SK-N-SH (cell line): ENCODE data around the gene TRPV6. TPM values are rescaled to one million over a fixed set of nuclear protein-coding genes. Genes with fewer than 3 reads are reported as not detected.

Experiments used
- CTCF ChIA-PET: fragments of 300-600, 350-600 bp; formaldehyde crosslinking; extraction: SDS; loops from one replicate; lab custom pipeline; 2021; lab: Yijun Ruan, JAX
- POLR2A ChIA-PET: fragments of 350-600 bp; sonication (Branson Sonifier 250); formaldehyde crosslinking; extraction: SDS; loops from one replicate; lab custom pipeline; 2020; ENCODE audit warnings: antibody characterized with exemption, inconsistent platforms; lab: Yijun Ruan, JAX
- DNase-seq: peaks from one replicate; pipeline ENCODE4 v3.0.0; 2012
- H2AFZ ChIP-seq: fragments of 200-600 bp; sonication (generic); 2 replicates; pipeline ENCODE4 v1.8.1; 2016; ENCODE audit warnings: antibody characterized with exemption, mild to moderate bottlenecking, low read depth
- H3F3A ChIP-seq: fragments of 200-600 bp; sonication (generic); replicated peaks from 2 replicates; pipeline ENCODE3; 2016; ENCODE audit warnings: antibody characterized with exemption, mild to moderate bottlenecking; ENCODE audit not compliant: insufficient read depth
- H3K27ac ChIP-seq, 2 experiments: fragments of 200-500 bp in 1 of 2; fragments of 200-600 bp in 1 of 2; sonication (Bioruptor generic) in 1 of 2; sonication (generic), shearing (Covaris generic) in 1 of 2; 2 replicates each; pipeline versions ENCODE4 v1.5.1 to v1.6.1; 2014 to 2016; ENCODE audit warnings: low read depth in 2 of 2, inconsistent platforms in 1 of 2, low read length in 1 of 2, mild to moderate bottlenecking in 1 of 2, mixed read lengths in 1 of 2
- H3K27me3 ChIP-seq: fragments of 200-600 bp; sonication (generic), shearing (Covaris generic); 2 replicates; pipeline ENCODE4 v1.6.1; 2016; ENCODE audit warnings: mixed run types; ENCODE audit not compliant: insufficient read depth
- H3K36me3 ChIP-seq, 2 experiments: fragments of 200-500 bp in 1 of 2; fragments of 200-600 bp in 1 of 2; sonication (Bioruptor generic) in 1 of 2; sonication (generic) in 1 of 2; replicated peaks in 1 of 2; 2 replicates each; pipeline versions ENCODE3 to v1.5.1; 2014 to 2016; ENCODE audit warnings: low read length in 1 of 2, mild to moderate bottlenecking in 1 of 2; ENCODE audit not compliant: insufficient read depth in 2 of 2, control insufficient read depth in 1 of 2
- H3K4me1 ChIP-seq, 2 experiments: fragments of 200-500 bp in 1 of 2; fragments of 200-600 bp in 1 of 2; sonication (Bioruptor generic) in 1 of 2; sonication (generic), shearing (Covaris generic) in 1 of 2; 2 replicates each; pipeline versions ENCODE4 v1.5.1 to v1.6.1; 2014 to 2016; ENCODE audit warnings: low read depth in 1 of 2, low read length in 1 of 2, mixed run types in 1 of 2; ENCODE audit not compliant: insufficient read depth in 2 of 2, control insufficient read depth in 1 of 2
- H3K4me2 ChIP-seq: fragments of 200-600 bp; sonication (generic), shearing (Covaris generic); 2 replicates; pipeline ENCODE4 v1.6.1; 2017; ENCODE audit warnings: mixed run types
- H3K4me3 ChIP-seq, 2 experiments: fragments of 200-500 bp in 1 of 2; fragments of 200-600 bp in 1 of 2; sonication (Bioruptor generic) in 1 of 2; sonication (generic), shearing (Covaris generic) in 1 of 2; 2 replicates each; pipeline versions ENCODE4 v1.5.1 to v1.8.1; 2014 to 2016; ENCODE audit warnings: low read depth in 2 of 2, inconsistent platforms in 1 of 2, low read length in 1 of 2, mild to moderate bottlenecking in 1 of 2, mixed read lengths in 1 of 2, moderate library complexity in 1 of 2
- H3K79me2 ChIP-seq: fragments of 200-600 bp; sonication (generic); 2 replicates; pipeline ENCODE4 v1.8.1; 2017; ENCODE audit warnings: mild to moderate bottlenecking; ENCODE audit not compliant: insufficient read depth
- H3K9ac ChIP-seq: fragments of 200-600 bp; sonication (generic); 2 replicates; pipeline ENCODE4 v1.6.1; 2017; ENCODE audit warnings: mixed run types
- H3K9me2 ChIP-seq: fragments of 200-600 bp; sonication (generic); 2 replicates; pipeline ENCODE4 v1.6.1; 2017; ENCODE audit warnings: mixed run types
- H3K9me3 ChIP-seq: fragments of 200-600 bp; sonication (generic); 2 replicates; pipeline ENCODE4 v1.6.1; 2017; ENCODE audit warnings: mixed run types, mild to moderate bottlenecking, moderate library complexity
- H4K20me1 ChIP-seq: fragments of 200-600 bp; sonication (generic); 2 replicates; pipeline ENCODE4 v1.6.1; 2017; ENCODE audit warnings: mild to moderate bottlenecking, mixed run types; ENCODE audit not compliant: insufficient read depth
- CHD2 ChIP-seq: fragments of 150-350 bp; IDR thresholded peaks from 2 replicates; pipeline ENCODE4 v1.6.1; 2018; ENCODE audit warnings: low read length; ENCODE audit not compliant: partially characterized antibody
- ELF1 ChIP-seq: IDR thresholded peaks from 2 replicates; pipeline ENCODE4 v1.4.0; 2012
- EZH2phosphoT487 ChIP-seq: fragments of 200-600 bp; sonication (generic); IDR thresholded peaks from 2 replicates; pipeline ENCODE4 v1.6.1; 2017; ENCODE audit warnings: low read depth, mixed run types, mild to moderate bottlenecking, antibody characterized with exemption, moderate library complexity, borderline replicate concordance
- FOSL2 ChIP-seq: IDR thresholded peaks from 2 replicates; pipeline ENCODE4 v1.4.0; 2012; ENCODE audit warnings: low read depth, mild to moderate bottlenecking, moderate library complexity, borderline replicate concordance
- GABPA ChIP-seq: IDR thresholded peaks from 2 replicates; pipeline ENCODE4 v1.4.0; 2012; ENCODE audit warnings: low read depth, mild to moderate bottlenecking
- GATA2 ChIP-seq: sonication (generic); formaldehyde crosslinking; IDR thresholded peaks from 2 replicates; pipeline ENCODE4 v1.5.0; 2020; ENCODE audit warnings: mild to moderate bottlenecking, missing genetic modification reagents
- JUND ChIP-seq: IDR thresholded peaks from 2 replicates; pipeline ENCODE4 v1.4.0; 2012
- MEF2A ChIP-seq: IDR thresholded peaks from 2 replicates; pipeline ENCODE4 v1.4.0; 2012; ENCODE audit warnings: low read depth, borderline replicate concordance
- MXI1 ChIP-seq: IDR thresholded peaks from 2 replicates; pipeline ENCODE4 v1.6.1; 2012; ENCODE audit warnings: mild to moderate bottlenecking, low read depth, low read length, improper control_type of control experiment
- NRF1 ChIP-seq: IDR thresholded peaks from 2 replicates; pipeline ENCODE4 v1.6.1; 2012; ENCODE audit warnings: low read depth, mild to moderate bottlenecking, low read length
- REST ChIP-seq: IDR thresholded peaks from 2 replicates; pipeline ENCODE4 v1.6.1; 2012; ENCODE audit warnings: mild to moderate bottlenecking, low read depth, low read length, moderate library complexity
- RFX5 ChIP-seq: IDR thresholded peaks from 2 replicates; pipeline ENCODE4 v1.6.1; 2012; ENCODE audit warnings: mild to moderate bottlenecking, improper control_type of control experiment, low read length
- TCF12 ChIP-seq: IDR thresholded peaks from 2 replicates; pipeline ENCODE4 v1.4.0; 2012
- YY1 ChIP-seq: IDR thresholded peaks from 2 replicates; pipeline ENCODE4 v1.4.0; 2012; ENCODE audit warnings: low read depth, mild to moderate bottlenecking
- WGBS: methylation state at CpG from one replicate; pipeline ENCODE4 v1.1.6; 2017; ENCODE audit warnings: low lambda C conversion rate; 5-methylcytosine and 5-hydroxymethylcytosine counted together
- polyA plus RNA-seq, 3 experiments: library from polyadenylated mRNA; depleted of rRNA; stranded (reverse); fragments of >200 nt; gene quantifications; 2 replicates each; pipeline ENCODE4 v1.2.3, GENCODE V29; 2012
- TF ChIP-seq, protein P1 (sequence below): fragments of 200-600 bp; sonication (generic); IDR thresholded peaks from 2 replicates; pipeline ENCODE4 v1.6.1; 2017; ENCODE audit warnings: antibody characterized with exemption, mild to moderate bottlenecking, moderate library complexity

Gene TRPV6
- polyA plus RNA-seq, 1 of the 3 experiments (the other 2 are of a cell fraction), result not detected

- TF ChIP-seq NRF1 (no peak), FOSL2 (no peak), RFX5 (no peak), EZH2phosphoT487 (no peak), JUND (no peak), REST (no peak), GATA2 (CRISPR knock-in tag) (no peak), CHD2 (no peak), ELF1 (no peak), TCF12 (no peak), MXI1 (no peak), GABPA (no peak), YY1 (no peak), MEF2A (no peak)
- TF ChIP-seq, protein P1, sequence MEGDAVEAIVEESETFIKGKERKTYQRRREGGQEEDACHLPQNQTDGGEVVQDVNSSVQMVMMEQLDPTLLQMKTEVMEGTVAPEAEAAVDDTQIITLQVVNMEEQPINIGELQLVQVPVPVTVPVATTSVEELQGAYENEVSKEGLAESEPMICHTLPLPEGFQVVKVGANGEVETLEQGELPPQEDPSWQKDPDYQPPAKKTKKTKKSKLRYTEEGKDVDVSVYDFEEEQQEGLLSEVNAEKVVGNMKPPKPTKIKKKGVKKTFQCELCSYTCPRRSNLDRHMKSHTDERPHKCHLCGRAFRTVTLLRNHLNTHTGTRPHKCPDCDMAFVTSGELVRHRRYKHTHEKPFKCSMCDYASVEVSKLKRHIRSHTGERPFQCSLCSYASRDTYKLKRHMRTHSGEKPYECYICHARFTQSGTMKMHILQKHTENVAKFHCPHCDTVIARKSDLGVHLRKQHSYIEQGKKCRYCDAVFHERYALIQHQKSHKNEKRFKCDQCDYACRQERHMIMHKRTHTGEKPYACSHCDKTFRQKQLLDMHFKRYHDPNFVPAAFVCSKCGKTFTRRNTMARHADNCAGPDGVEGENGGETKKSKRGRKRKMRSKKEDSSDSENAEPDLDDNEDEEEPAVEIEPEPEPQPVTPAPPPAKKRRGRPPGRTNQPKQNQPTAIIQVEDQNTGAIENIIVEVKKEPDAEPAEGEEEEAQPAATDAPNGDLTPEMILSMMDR, result no peak
- H3K9me2 ChIP-seq, result no peaks in the 10 kb centered on the region
Measured at GRCh38 chr7:142892951-142893350, 7.4 kb upstream of the TRPV6 start.

More at GRCh38 chr7:142892951-142893350, 7.4 kb upstream of the TRPV6 start:
- Histone ChIP-seq H3K4me1 (no peaks in the 10 kb centered on the region), H3F3A (no peaks in the 10 kb centered on the region), H3K4me3 (no peak overlapping the region), H3K27me3 (peaks cover 27% of the 10 kb centered on the region), H3K9ac (no peak overlapping the region), H3K27ac (no peak overlapping the region), H3K9me3 (no peaks in the 10 kb centered on the region), H3K79me2 (no peaks in the 10 kb centered on the region), H2AFZ (no peak overlapping the region), H3K4me2 (no peak overlapping the region), H4K20me1 (no peaks in the 10 kb centered on the region), H3K36me3 (no peaks in the 10 kb centered on the region)
- POLR2A ChIA-PET, result no interaction called here
- 16% methylated on average over 5 of the region's 5 CpGs for WGBS
- DNase-seq, result no peak
- CTCF ChIA-PET, result interaction anchor here (1.4 kb wide), 1 partner anchor 12 kb away, joined by 3 read pairs; no protein-coding TSS in a partner anchor
